Measurements from ENCODE around the gene OTOG. TPM values are rescaled to one million over a fixed set of nuclear protein-coding genes. Genes with fewer than 3 reads are reported as not detected.

OTOG gene
- total RNA-seq, 2 donors from 2014 or later = not detected

DNA sequence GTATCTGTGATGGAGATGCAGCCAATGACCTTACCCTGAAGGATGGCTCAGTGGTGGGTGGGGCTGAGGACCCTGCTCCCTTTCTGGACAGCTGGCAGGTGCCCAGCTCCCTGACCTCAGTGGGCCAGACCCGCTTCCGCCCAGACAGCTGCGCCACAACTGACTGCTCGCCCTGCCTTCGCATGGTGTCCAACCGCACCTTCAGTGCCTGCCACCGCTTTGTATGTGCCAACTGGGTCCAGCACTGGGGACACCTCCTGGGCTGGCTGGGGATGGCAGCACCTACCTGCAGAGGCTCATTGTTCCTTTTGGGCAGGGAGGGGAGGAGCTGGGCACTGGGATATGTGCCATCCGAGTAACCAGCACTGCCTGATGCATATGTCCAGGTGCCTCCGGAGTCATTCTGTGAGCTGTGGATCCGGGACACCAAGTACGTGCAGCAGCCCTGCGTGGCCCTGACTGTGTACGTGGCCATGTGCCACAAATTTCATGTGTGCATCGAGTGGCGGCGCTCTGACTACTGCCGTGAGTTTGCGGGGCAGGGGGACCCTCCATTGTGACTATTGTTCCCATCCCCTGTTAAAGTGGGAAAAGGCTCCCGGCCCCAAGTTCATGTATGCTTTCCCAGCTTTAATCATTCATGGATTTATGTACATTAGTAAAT is 84.8 kb downstream of the OTOG start:
- no peaks in the 10 kb centered on the region for H3K4me1 Mint-ChIP-seq (ENCODE audit: low read depth in 2 of 2)
- ATAC-seq = no peak
- no peak for DNase-seq (ENCODE audit: low spot score)
- no peaks in the 10 kb centered on the region for H3K36me3 Mint-ChIP-seq
- no peaks in the 10 kb centered on the region for H3K9me3 Mint-ChIP-seq
- H3K4me3 Mint-ChIP-seq = no peak overlapping the region
- H3K27me3 Mint-ChIP-seq = peaks cover 25 to 38% of the 10 kb centered on the region in 2 donors
- no peak overlapping the region for H3K27ac Mint-ChIP-seq

DNA sequence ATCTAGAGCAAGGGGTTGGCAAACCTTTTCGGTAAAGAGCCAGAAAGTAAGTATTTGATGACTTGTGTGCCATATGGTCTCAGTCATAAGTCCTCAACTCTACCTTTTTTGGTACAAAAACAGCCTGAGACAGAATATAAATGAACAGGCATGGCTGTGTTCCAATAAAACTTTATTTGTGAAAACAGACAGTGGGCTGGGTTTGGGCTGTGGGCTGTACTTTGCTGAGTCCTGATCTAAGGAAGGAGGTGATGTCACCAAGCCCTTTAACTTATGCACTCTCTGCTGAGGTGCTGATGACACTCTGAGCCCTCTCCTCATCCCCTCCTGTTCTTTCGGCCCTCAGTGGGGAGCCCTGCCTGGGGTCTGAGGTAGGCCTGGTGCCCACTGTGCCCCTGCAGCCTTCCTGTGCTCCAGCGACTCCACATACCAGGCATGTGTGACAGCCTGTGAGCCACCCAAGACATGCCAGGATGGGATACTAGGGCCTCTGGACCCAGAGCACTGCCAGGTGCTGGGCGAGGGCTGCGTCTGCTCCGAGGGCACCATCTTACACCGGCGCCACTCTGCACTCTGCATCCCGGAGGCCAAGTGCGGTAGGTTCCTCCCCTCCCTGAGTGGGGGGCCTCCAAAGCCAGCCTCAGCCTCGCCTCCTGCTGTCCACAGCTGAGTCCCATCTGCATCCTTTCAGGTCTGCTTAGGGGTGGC is 86.4 kb downstream of the OTOG start:
- H3K36me3 Mint-ChIP-seq = no peaks in the 10 kb centered on the region
- H3K4me3 Mint-ChIP-seq = no peak overlapping the region
- no peaks in the 10 kb centered on the region for H3K9me3 Mint-ChIP-seq
- no peaks in the 10 kb centered on the region for H3K4me1 Mint-ChIP-seq (ENCODE audit: low read depth in 2 of 2)
- no peak overlapping the region for H3K27ac Mint-ChIP-seq
- H3K27me3 Mint-ChIP-seq = peaks cover 13 to 32% of the 10 kb centered on the region in 2 donors
- DNase-seq (ENCODE audit: low spot score) (no peak), ATAC-seq (no peak)

DNA sequence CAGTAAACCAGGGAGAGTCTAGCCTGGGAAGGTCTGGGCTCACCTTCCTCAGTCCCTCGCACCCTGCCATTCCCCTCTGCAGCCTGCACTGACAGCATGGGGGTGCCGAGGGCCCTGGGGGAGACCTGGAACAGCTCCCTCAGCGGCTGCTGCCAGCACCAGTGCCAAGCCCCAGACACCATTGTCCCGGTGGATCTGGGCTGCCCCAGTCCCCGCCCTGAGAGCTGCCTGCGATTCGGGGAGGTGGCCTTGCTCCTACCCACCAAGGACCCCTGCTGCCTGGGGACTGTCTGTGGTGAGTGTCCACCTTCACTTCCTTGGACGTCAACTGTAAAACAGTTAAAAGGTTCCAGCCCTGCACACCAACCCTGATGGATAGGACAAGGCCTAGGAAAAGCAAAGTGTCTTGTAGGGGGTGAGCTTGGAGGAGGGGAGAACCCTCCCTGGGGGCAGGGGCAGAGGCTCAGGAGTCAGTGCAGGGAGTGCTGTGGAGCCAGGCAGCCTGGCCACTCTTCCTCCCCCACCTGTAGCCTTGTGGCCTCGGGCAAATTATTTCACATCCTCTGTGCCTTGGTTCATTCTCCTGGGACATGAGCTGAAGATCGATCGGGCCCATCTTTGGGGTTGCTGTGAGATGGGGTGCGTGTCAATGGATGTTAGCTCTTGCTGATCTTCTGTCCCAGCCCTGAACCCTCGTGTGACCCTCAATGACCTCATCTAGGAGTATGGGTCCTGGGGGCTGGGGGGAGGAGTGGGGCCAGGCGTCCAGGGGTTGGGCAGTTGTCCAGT is 87.1 kb downstream of the OTOG start:
- H3K27me3 Mint-ChIP-seq = peaks cover 5 to 25% of the 10 kb centered on the region in 2 donors
- peak in 1 of 2 donors; percentile 14 for ATAC-seq
- no peaks in the 10 kb centered on the region for H3K4me1 Mint-ChIP-seq (ENCODE audit: low read depth in 2 of 2)
- H3K36me3 Mint-ChIP-seq = no peaks in the 10 kb centered on the region
- no peak overlapping the region for H3K27ac Mint-ChIP-seq
- DNase-seq (ENCODE audit: low spot score) = no peak
- H3K4me3 Mint-ChIP-seq = no peak overlapping the region
- no peaks in the 10 kb centered on the region for H3K9me3 Mint-ChIP-seq

DNA sequence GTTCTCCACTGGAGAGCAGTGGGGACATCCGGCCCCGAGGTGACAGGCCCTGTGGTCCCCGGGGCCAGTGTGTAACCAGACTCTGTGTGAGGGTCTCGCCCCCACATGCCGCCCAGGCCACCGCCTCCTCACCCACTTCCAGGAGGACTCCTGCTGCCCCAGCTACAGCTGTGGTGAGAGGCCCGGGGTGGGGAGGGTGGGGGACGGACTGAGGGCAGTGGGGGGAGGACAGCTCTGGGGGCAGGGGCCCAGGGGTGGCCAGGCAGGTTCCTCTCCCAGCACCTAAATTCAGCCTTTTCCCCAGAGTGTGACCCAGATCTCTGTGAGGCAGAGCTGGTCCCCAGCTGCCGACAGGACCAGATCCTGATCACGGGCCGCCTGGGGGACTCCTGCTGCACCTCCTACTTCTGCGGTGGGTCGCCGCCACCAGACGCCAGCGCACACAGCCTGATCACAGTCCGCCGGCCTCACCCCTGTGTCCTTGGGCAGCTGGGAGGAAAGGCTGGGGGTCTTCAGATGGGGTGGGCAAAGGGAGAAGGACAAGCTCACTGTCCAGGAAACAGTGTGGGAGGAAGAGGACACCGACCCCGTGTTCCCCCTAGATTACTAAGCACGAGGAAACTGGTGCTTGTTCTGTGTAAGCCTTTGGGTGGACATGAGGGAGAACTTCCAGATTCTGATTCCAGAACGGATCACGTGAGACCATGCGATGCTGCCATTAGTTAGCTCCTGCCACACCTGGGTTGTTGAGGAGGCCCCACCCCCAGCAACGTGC is 87.9 kb downstream of the OTOG start:
- Mint-ChIP-seq H3K9me3 (no peaks in the 10 kb centered on the region), H3K36me3 (no peaks in the 10 kb centered on the region), H3K4me3 (no peak overlapping the region), H3K27ac (no peak overlapping the region), H3K4me1 (ENCODE audit: low read depth in 2 of 2) (no peaks in the 10 kb centered on the region), H3K27me3 (peaks cover 3 to 18% of the 10 kb centered on the region in 2 donors)
- ATAC-seq (peak in 1 of 2 donors; percentile 19), DNase-seq (ENCODE audit: low spot score) (no peak)

DNA sequence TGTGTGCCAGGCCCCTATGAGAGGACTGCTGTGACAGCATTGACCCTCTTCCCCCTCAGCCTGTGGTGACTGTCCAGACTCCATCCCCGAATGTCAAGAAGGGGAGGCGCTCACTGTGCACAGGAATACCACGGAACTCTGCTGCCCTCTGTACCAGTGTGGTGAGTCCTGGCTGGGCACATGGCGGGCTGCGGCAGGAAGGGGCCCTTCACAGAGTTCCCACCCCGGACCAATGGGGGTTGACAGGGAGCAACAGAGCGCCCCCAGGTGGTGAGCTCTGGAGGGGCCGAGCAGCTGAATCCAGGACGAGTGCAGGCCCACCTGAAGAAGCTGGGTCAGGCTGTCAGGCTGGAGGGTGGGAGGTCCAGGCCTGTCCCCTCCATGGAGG is 88.5 kb downstream of the OTOG start:
- H3K36me3 Mint-ChIP-seq = no peaks in the 10 kb centered on the region
- no peaks in the 10 kb centered on the region for H3K9me3 Mint-ChIP-seq
- H3K4me1 Mint-ChIP-seq (ENCODE audit: low read depth in 2 of 2) = no peaks in the 10 kb centered on the region
- H3K27me3 Mint-ChIP-seq = peaks cover 0 to 13% of the 10 kb centered on the region in 2 donors
- H3K4me3 Mint-ChIP-seq = no peak overlapping the region
- DNase-seq (ENCODE audit: low spot score) (no peak), ATAC-seq (peak in 1 of 2 donors; percentile 16)
- no peak overlapping the region for H3K27ac Mint-ChIP-seq

DNA sequence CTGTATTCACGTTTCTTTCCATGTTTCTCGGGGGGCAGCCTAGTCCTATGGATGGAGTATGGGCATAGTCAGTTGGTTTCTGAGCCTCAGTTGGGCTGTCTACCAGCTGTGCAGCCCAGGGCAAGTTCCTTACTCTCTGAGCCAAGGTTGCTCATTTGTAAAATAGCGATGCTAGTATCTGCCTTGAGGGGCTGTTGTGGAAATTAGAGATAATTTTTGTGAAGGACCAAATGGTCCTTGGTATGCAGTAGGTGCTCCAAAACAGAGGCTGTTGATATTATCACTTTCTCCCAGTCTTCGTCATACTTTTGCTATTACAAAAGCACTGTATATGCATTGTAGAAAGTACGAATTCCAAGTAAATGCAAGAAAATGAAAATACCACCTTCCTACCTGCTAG is 89.7 kb downstream of the OTOG start:
- H3K27ac Mint-ChIP-seq = no peak overlapping the region
- no peaks in the 10 kb centered on the region for H3K4me1 Mint-ChIP-seq (ENCODE audit: low read depth in 2 of 2)
- DNase-seq (ENCODE audit: low spot score) = no peak
- peaks cover 0 to 13% of the 10 kb centered on the region in 2 donors for H3K27me3 Mint-ChIP-seq
- no peaks in the 10 kb centered on the region for H3K9me3 Mint-ChIP-seq
- no peak for ATAC-seq
- H3K4me3 Mint-ChIP-seq = no peak overlapping the region
- no peaks in the 10 kb centered on the region for H3K36me3 Mint-ChIP-seq

DNA sequence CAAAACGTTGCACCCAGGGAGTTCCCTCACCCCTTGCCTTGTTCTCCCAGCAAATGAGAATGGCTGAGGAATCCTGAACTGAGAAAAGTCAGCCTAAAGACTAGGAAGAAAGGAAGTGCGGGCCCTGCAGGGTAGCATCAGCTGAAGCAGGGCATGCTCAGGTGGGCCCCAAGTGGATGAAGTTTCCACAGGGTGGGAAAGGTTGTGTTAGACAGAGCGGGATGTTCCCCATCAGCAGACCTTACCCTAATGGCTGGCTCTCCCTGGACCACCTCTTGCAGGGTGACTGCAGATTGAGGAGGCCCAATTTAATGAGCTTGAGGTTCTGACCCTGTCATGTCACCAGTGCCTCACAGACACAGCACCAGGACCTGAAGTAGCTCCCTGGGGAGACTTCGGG is 90.8 kb downstream of the OTOG start:
- H3K36me3 Mint-ChIP-seq = no peaks in the 10 kb centered on the region
- H3K27me3 Mint-ChIP-seq = peaks cover 0 to 13% of the 10 kb centered on the region in 2 donors
- ATAC-seq = no peak
- no peaks in the 10 kb centered on the region for H3K9me3 Mint-ChIP-seq
- H3K4me1 Mint-ChIP-seq (ENCODE audit: low read depth in 2 of 2) = no peaks in the 10 kb centered on the region
- DNase-seq (ENCODE audit: low spot score) = no peak
- H3K4me3 Mint-ChIP-seq = no peak overlapping the region
- H3K27ac Mint-ChIP-seq = no peak overlapping the region

DNA sequence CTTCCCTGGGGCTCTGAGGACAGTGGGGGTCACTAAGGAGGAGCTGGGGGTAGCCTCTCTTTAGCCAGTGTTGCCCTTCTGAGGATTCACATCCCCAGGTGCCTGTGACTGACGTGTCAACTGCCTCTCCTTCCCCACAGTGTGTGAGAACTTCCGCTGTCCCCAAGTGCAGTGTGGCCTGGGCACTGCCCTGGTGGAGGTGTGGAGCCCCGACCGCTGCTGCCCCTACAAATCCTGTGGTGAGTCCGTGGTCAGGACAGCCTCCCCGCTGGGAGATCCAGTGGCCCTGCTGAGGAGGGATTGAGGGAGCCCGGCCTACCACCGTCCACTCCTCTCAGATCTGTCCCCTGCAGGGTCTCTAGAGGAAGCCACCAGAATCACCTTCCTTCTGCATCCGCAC is 91.3 kb downstream of the OTOG start:
- no peak overlapping the region for H3K27ac Mint-ChIP-seq
- H3K9me3 Mint-ChIP-seq = no peaks in the 10 kb centered on the region
- DNase-seq (ENCODE audit: low spot score) (no peak), ATAC-seq (no peak)
- H3K4me1 Mint-ChIP-seq (ENCODE audit: low read depth in 2 of 2) = no peaks in the 10 kb centered on the region
- H3K36me3 Mint-ChIP-seq = no peaks in the 10 kb centered on the region
- peaks cover 0 to 13% of the 10 kb centered on the region in 2 donors for H3K27me3 Mint-ChIP-seq
- no peak overlapping the region for H3K4me3 Mint-ChIP-seq

DNA sequence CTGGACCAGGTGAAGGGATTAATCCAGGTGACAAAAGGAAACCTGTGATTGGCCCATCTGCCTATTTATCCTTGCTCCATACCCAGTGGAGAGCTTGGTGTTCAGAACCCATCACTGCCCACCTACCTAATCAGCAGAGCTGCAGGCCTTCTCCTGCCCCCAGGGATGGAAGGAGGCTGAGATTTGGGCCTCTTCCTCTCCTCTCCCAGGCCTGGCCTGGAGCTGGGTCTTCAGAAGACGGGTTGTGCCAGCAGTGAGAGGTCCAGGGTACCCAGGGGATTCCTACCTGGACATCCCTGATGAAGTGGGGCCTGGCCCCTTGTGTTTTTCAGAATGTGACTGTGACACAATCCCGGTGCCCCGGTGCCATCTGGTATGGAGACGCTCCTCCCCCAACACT is 92.0 kb downstream of the OTOG start:
- no peaks in the 10 kb centered on the region for H3K36me3 Mint-ChIP-seq
- H3K4me1 Mint-ChIP-seq (ENCODE audit: low read depth in 2 of 2) = no peaks in the 10 kb centered on the region
- H3K4me3 Mint-ChIP-seq = no peak overlapping the region
- ATAC-seq (no peak), DNase-seq (ENCODE audit: low spot score) (no peak)
- H3K9me3 Mint-ChIP-seq = no peaks in the 10 kb centered on the region
- peaks cover 0 to 13% of the 10 kb centered on the region in 2 donors for H3K27me3 Mint-ChIP-seq
- H3K27ac Mint-ChIP-seq = no peak overlapping the region

DNA sequence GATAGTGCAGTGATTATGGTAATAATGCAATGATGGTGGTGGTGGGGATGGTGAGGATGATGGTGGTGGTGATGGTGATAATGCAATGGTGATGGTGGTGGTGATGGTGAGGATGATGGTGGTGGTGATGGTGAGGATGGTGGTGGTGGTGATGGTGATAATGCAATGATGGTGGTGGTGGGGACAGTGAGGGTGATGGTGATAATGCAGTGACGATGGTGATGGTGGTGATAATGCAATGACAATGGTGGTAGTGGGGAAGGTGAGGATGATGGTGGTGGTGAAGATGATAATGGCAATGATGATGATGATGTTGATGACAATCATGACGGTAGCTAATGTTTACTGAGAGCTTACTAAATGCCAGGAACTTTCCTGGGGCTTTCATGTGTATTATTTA is 92.7 kb downstream of the OTOG start:
- Mint-ChIP-seq H3K9me3 (no peaks in the 10 kb centered on the region), H3K27me3 (peaks cover 2 to 13% of the 10 kb centered on the region in 2 donors), H3K27ac (no peak overlapping the region), H3K4me1 (ENCODE audit: low read depth in 2 of 2) (no peaks in the 10 kb centered on the region), H3K36me3 (no peaks in the 10 kb centered on the region), H3K4me3 (no peak overlapping the region)
- no peak for DNase-seq (ENCODE audit: low spot score)
- ATAC-seq = no peak

DNA sequence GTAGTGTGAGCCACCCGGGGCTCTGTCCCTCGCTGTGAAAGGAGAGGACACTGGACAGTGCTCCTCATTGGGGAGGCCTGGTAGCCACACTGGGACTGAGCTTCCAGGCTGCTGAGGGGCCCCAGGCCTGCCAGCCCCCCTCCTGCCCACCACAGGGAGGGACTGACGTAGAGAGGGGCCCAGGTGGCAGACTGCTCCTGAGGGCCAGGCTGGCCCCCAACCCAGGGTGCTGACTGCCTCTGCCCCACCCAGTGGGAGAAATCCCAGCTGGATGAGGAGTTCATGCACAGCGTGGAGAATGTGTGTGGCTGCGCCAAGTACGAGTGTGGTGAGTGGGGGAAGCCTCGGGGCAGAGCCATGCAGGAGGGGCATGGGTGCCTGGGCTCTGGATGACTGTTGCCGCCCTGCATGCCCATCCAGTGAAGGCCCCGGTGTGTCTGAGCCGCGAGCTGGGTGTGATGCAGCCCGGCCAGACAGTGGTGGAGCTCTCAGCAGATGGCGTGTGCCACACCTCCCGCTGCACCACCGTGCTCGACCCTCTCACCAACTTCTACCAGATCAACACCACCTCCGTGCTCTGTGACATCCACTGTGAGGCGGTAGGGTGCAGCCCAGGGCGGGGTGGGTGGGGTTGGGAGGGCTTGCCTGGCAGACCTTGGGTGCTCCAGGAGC is 93.6 kb downstream of the OTOG start:
- Mint-ChIP-seq H3K27ac (no peak overlapping the region), H3K36me3 (no peaks in the 10 kb centered on the region), H3K27me3 (peaks cover 2 to 13% of the 10 kb centered on the region in 2 donors), H3K4me3 (no peak overlapping the region), H3K4me1 (ENCODE audit: low read depth in 2 of 2) (no peaks in the 10 kb centered on the region), H3K9me3 (no peaks in the 10 kb centered on the region)
- DNase-seq (ENCODE audit: low spot score) (no peak), ATAC-seq (peak in 1 of 2 donors; percentile 22)

DNA sequence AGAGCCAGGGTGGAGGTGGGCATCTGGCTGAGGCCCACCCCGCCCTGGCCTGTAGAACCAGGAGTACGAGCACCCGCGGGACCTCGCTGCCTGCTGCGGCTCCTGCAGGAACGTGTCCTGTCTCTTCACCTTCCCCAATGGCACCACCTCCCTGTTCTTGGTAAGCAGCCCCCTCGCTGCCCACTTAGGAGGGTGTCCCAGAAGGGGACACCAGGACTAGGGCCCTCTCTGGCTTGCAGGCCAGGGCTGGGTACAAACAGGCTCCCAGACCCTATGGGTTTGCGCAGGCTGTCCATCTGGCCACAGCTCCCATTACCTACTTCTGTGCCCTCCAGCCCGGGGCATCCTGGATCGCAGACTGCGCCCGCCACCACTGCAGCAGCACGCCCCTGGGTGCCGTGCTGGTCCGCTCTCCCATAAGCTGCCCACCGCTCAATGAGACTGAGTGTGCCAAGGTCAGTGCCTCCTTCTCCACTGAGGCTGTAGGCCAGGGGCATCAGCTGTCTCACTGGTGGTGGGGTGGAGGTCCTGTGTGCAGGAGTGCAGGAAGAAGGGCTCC is 94.8 kb downstream of the OTOG start:
- H3K27ac Mint-ChIP-seq = no peak overlapping the region
- no peaks in the 10 kb centered on the region for H3K36me3 Mint-ChIP-seq
- H3K4me1 Mint-ChIP-seq (ENCODE audit: low read depth in 2 of 2) = no peaks in the 10 kb centered on the region
- ATAC-seq = no peak
- H3K9me3 Mint-ChIP-seq = no peaks in the 10 kb centered on the region
- DNase-seq (ENCODE audit: low spot score) = no peak
- H3K27me3 Mint-ChIP-seq = peaks cover 2 to 9% of the 10 kb centered on the region in 2 donors
- H3K4me3 Mint-ChIP-seq = no peak overlapping the region

DNA sequence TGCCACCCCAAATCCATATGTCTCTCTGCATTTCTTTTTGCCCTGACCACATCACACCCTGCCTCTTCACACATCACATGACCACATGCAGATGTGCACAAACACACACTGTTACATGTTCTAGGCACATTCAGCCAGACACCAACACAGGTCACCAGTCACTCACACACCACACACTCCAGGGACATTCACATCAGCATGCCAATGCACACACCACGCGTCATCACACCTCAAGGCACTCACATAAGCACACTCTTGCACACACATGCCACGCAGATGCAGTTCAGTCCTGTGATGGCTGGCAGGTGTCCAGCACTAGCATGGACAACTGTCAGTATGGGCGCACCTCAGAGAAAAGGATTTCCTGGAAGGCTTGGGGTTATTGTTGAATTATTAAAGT is 95.3 kb downstream of the OTOG start:
- ATAC-seq (no peak), DNase-seq (ENCODE audit: low spot score) (no peak)
- Mint-ChIP-seq H3K36me3 (no peaks in the 10 kb centered on the region), H3K4me1 (ENCODE audit: low read depth in 2 of 2) (no peaks in the 10 kb centered on the region), H3K27ac (no peak overlapping the region), H3K27me3 (peaks cover 2 to 9% of the 10 kb centered on the region in 2 donors), H3K4me3 (no peak overlapping the region), H3K9me3 (no peaks in the 10 kb centered on the region)

Measured in natural killer cell treated with Interleukin-12 subunit alpha and Interleukin-12 subunit beta and Interleukin-15 and Interleukin-18, amount 100 ng/mL, for 72 hours (primary cell).